GM12891 (cell line): ENCODE results near the gene SEC61A1.

Experiments
- DNase-seq: peaks from one replicate; pipeline ENCODE4 v3.0.0; 2011; ENCODE audit warnings: low spot score; ENCODE audit not compliant: insufficient read length
- FAIRE-seq: peaks from 2 replicates; lab custom pipeline; 2011; peaks lifted over from hg19 to GRCh38; lab: Jason Lieb, UNC
- PAX5 ChIP-seq: IDR thresholded peaks from 2 replicates; pipeline ENCODE4 v1.6.1; 2011; ENCODE audit warnings: low read length, moderate library complexity, mild to moderate bottlenecking; ENCODE audit not compliant: insufficient read depth, severe bottlenecking
- POLR2A ChIP-seq: IDR thresholded peaks from 2 replicates; pipeline ENCODE4 v1.6.1; 2011; ENCODE audit warnings: low read depth, low read length, control low read depth
- POLR2AphosphoS5 ChIP-seq: IDR thresholded peaks from 2 replicates; pipeline ENCODE4 v1.6.1; 2011; ENCODE audit warnings: low read depth, low read length, control low read depth
- POU2F2 ChIP-seq: IDR thresholded peaks from 2 replicates; pipeline ENCODE4 v1.6.1; 2011; ENCODE audit warnings: low read depth, mild to moderate bottlenecking, control low read depth, low read length, moderate library complexity
- SPI1 ChIP-seq: IDR thresholded peaks from 2 replicates; pipeline ENCODE4 v1.6.1; 2011; ENCODE audit warnings: low read depth, low read length, control low read depth
- TAF1 ChIP-seq: IDR thresholded peaks from 2 replicates; pipeline ENCODE4 v1.6.1; 2011; ENCODE audit warnings: low read depth, low read length, control low read depth

SEC61A1 gene

GRCh38 chr3:128107834-128108233, 55.6 kb downstream of the SEC61A1 start:
- TF ChIP-seq TAF1 (no peak), POU2F2 (no peak), PAX5 (no peak), POLR2AphosphoS5 (no peak)
- FAIRE-seq (no peak), DNase-seq (no peak)

DNA sequence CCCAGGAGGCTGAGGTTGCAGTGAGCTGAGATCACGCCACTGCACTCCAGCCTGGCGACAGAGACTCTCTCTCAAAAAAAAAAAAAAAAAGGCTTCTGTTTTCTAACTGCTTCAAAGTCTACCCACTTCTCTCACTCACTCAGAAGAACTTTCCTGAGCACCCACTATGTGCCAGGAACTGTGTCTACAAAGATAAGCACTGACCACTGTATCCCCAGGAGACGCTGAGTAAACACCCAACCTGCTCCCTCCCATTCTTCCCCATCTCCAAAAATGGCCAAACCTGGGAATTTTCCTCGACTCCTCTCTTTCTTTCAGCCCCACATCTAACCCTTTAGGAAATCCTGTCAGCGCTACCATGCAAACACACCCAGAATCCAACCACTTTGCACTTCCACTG, 58.9 kb downstream of the SEC61A1 start:
- TF ChIP-seq SPI1 (no peak), TAF1 (no peak), POU2F2 (no peak)
- DNase-seq (no peak), FAIRE-seq (no peak)

GRCh38 chr3:128112357-128112968, 60.2 kb downstream of the SEC61A1 start:
- no peak for DNase-seq

DNA sequence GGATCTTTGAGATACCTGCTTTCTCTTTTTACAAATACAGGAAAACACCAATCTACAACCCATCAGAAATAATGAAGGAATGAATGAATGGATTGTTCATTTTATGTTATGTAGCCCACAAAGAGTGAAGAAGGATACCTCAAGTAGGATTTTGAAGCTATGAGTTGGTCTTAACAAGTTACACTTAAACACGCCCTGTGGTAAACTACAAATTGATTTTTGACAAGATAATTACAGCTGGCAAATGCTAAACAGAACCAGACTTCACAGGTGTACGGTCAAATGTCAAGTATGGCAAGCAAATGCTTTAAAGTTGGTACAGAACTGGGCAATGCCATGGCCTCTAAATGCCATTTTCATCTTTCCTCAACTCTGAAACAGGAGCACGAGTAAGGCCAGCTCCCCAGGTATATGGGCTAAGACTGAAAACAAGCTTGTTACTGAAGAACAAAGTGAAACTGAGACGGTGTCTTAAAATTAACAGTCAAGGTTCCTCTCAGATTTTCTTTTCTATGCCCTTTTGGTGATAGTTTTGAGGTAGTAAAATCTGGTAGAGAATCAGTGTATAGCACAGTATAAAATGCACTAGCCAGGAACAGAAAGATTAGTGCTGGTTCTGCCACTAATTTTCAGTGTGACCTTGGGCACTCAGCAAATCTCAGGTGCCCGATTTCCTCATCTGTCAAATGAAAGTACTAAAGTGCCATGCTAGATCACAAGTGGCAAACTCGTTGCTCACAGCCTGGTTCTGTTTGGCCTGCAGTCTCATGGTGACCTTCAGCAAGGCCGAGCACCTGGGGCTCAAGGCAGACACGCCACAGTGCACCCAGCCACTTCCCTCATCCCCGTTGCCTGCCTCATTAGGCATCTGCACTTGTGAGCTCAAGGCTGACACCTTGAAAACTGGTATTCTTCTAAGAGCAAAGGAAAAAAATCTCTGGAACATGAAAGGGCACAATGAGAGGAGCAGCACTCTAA, 61.9 kb downstream of the SEC61A1 start:
- FAIRE-seq (peak; percentile 87), DNase-seq (no peak)
- no peak for TF ChIP-seq POLR2AphosphoS5
- TF ChIP-seq POU2F2 = no peak
- no peak for TF ChIP-seq PAX5
- no peak for TF ChIP-seq TAF1
- no peak for TF ChIP-seq POLR2A
- peak; percentile 60 for TF ChIP-seq SPI1

More at GRCh38 chr3:128112357-128112968, 60.2 kb downstream of the SEC61A1 start:
- TF ChIP-seq SPI1 = peak; percentile 38; the same call in 1 of the 2 replicates
- no peak for TF ChIP-seq POLR2AphosphoS5
- FAIRE-seq = peak; percentile 43
